Measurements from ENCODE around the gene TUBG2. TPM values are rescaled to one million over a fixed set of nuclear protein-coding genes. Genes with fewer than 3 reads are reported as not detected.
"Not testable (repeated sequence)": the region's sequence is repeated elsewhere in the genome, so short reads cannot be mapped to it uniquely, and the experiment has no call there.

The TUBG2 gene
- total RNA-seq, 1 donor from 2014 or later = 14.2 TPM

- no peak overlapping the region for H3K4me3 ChIP-seq (ENCODE audit: low read depth, low read length)
- TF ChIP-seq CTCF (conservative IDR thresholded peaks at IDR 0.05; ENCODE audit: low read depth, low read length) = no peak
- DNase-seq (ENCODE audit: low read depth) = no peak
These were observed 35.8 kb upstream of the TUBG2 start for GRCh38 chr17:42623271-42623670.

GRCh38 chr17:42623732-42624596 lies 35.1 kb upstream of the TUBG2 start:
- no peak overlapping the region for H3K4me3 ChIP-seq (ENCODE audit: low read depth, low read length)
- no peak for DNase-seq (ENCODE audit: low read depth)
- no peak for TF ChIP-seq CTCF (conservative IDR thresholded peaks at IDR 0.05; ENCODE audit: low read depth, low read length)

DNA sequence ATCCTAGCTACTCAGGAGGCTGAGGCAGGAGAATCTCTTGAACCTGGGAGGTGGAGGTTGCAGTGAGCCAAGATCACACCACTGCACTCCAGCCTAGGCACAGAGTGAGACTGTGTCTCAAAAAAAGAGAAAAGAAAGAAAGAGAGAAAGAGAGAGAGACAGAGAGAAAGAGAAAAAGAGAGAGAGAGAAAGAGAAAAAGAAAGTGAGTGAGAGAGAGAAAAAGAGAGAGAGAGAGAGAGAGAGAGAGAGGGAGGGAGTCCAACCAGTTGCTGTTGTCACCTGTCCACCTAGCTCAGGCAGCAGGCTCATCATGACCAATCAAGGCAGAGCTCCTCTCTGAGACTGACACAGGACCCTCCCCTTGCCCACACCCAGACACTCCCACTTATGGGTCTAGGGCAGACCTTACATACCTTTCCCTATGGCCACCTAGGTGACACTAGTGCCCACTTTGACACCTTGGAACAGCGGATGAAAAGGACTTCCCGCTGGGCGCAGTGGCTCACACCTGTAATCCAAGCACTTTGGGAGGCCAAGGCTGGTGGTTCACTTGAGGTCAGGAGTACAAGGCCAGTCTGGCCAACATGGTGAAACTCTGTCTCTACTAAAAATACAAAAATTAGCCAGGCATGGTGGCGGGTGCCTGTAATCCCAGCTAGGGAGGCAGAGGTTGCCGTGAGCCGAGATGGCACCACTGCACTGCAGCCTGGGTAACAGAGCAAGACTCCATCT lies 31.9 kb upstream of the TUBG2 start:
- not testable (repeated sequence) for H3K4me3 ChIP-seq (ENCODE audit: low read depth, low read length); DNase-seq (ENCODE audit: low read depth)

GRCh38 chr17:42629411-42630009 lies 29.6 kb upstream of the TUBG2 start:
- no peak overlapping the region for H3K4me3 ChIP-seq (ENCODE audit: low read depth, low read length)
- no peak for DNase-seq (ENCODE audit: low read depth)
- TF ChIP-seq CTCF (conservative IDR thresholded peaks at IDR 0.05; ENCODE audit: low read depth, low read length) = no peak

- no peak for TF ChIP-seq CTCF (conservative IDR thresholded peaks at IDR 0.05; ENCODE audit: low read depth, low read length)
- no peak for DNase-seq (ENCODE audit: low read depth)
- no peak overlapping the region for H3K4me3 ChIP-seq (ENCODE audit: low read depth, low read length)
These were observed 26.1 kb upstream of the TUBG2 start for GRCh38 chr17:42632949-42633444.

DNA sequence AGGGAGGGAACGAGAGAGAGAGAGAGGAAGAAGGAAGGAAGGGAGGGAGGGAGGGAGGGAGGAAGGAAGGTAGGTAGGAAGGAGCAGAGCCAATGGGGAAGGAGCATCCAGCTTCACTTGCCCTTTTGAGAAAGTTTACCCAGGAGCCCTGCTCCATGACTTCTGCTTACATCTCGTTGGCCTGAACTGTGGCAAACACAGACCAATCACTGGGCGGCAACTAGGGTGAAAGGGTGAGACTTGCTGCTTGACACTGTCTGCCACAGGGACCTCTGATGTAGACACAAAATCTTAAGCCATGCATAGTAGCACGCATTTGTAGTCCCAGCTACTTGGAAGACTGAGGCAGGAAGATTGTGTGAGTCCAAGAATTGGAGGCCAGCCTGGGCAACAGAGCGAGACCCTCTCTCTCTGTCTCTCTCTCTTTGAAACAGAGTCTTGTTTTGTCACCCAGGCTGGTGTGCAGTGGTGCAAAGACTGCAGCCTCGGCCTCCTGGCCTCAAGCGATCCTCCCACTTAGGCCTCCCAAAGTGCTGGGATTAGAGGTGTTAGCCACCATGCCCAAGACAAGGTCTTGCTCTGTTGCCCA lies 19.5 kb upstream of the TUBG2 start:
- no peak overlapping the region for H3K4me3 ChIP-seq (ENCODE audit: low read depth, low read length)
- DNase-seq (ENCODE audit: low read depth) = no peak
- no peak for TF ChIP-seq CTCF (conservative IDR thresholded peaks at IDR 0.05; ENCODE audit: low read depth, low read length)

DNA sequence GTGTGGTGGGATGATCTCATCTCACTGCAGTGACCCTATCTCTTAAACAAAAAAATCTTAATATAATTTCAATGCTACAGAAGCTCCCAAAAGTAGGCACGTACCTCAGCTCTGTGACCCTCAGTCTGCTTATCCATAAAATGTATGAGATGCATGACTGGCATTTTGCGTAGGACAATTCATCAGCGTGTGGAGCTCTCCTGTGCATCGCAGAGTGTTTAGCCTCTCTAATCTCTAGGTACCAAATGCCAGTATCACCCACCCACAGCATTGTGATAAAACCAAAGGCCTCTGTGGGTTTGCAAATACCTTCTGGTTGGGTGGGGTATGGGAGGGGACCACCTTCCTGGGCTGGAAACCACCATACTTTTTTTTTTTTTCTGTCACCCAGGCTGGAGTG lies 19.0 kb upstream of the TUBG2 start:
- no peak for TF ChIP-seq CTCF (conservative IDR thresholded peaks at IDR 0.05; ENCODE audit: low read depth, low read length)
- DNase-seq (ENCODE audit: low read depth) = no peak
- H3K4me3 ChIP-seq (ENCODE audit: low read depth, low read length) = no peak overlapping the region

Data from epithelial cell of proximal tubule (primary cell).